ENCODE data around the gene CCL25.
A peak's percentile ranks its signal among the peaks of the same experiment; 100 is the strongest.

Gene CCL25

DNA sequence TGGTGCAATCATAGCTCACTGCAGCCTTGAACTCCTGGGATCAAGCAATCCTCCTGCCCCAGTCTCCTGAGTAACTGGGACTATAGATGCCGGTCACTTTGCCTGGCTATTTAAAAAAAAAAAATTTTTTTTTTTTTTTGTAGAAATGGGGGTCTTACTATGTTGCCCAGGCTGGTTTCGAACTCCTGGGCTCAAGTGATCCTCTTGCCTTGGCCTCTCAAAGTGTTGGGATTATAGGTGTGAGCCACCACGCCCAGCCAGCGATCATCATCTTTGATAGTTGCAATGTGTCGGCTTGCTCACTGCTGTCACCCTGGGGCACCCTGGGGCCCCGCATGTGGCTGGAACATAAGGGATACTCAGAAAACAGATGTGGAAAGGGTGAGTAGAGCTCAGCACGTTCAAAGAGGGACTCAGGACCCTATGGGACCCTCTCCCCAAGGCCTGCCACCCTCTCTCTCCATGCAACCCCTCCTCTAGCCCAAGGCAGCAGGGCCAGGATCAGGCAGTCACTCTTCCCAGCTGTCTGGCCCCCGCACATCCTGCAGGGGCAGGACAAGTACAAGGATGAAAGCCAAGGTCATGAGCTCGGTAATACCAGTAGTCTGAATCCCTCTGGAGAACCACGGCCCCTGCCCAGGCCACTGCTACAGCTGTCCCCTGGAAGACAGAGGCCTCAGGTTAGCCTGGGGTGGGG, 6.5 kb upstream of the CCL25 start:
- no peak for DNase-seq

GRCh38 chr19:8046569-8047165, 5.9 kb upstream of the CCL25 start:
- no peak for DNase-seq

DNA sequence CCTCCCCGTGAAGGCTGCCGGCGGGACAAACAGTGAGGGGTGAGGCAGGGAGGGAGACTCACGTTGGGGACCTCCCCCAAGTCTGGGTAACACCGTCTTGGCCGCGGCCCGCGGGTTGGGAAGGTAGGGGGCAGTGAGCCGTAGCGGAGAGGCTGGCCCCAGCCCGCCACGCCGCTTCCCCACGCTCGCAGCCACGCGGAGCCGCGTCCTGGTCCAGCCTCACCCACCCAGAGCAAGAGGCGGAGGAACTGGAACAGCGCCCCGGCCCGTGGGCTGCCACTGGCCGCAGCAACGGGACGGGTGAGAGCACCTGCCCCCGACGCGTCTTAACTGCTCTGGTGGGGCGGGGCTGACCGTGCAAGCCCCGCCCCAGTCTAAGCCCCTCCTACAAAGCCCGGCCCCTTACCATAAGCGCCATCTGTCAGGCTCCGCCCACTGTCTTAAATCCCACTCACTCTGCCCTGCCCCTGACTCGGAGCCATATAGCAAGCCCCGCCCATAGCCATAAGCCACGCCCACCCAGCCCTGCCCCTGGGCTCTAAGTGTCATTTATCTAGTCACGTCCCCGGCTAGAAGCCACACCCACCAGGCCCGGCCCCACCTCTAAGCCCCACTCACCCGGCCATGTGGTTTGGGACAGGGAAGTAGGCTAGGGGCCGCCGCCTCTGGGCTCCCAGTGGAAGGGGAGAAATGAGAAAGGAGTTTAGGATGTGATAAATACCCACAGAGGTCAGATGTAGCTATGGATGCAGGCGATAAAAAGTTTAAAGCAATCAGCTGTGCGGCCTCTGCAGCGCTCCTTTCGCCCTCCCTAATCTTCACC, 2.1 kb upstream of the CCL25 start:
- DNase-seq, result peak; percentile 81

- no peak for DNase-seq
These were observed 1.6 kb downstream of the CCL25 start for GRCh38 chr19:8054169-8054568.

GRCh38 chr19:8056533-8056932, 4.0 kb downstream of the CCL25 start:
- DNase-seq, result no peak

DNA sequence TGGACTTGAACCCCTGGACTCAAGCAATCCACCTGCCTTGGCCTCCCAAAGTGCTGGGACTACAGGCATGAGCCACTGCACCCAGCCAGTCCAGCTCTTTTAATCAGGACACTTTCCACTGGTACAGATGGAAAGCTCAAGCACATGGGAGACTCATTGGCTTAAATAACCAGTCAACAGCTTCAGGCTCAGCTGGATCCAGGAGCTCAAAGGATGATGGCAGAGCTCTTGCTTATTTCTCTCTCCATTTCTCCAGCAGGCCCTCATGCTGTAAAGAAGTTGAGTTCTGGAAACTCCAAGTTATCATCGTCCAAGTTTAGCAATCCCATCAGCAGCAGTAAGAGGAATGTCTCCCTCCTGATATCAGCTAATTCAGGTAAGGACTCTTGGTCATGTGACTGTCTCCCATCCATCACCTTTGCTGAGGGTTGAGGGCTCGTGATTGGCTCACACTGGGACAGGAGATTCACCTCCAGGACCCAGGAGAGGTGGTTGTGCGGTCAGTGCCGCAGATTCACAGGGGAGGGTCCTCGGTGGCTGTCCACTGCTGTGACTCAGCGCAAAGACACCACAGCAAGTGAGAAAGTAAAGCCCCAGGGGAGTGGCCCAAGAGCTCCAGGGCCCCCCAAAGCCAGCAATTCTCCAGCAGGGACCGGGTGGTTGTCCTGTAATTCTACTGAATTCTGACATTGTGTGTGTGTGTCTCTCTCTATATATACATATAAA, 5.1 kb downstream of the CCL25 start:
- DNase-seq, result no peak

DNA sequence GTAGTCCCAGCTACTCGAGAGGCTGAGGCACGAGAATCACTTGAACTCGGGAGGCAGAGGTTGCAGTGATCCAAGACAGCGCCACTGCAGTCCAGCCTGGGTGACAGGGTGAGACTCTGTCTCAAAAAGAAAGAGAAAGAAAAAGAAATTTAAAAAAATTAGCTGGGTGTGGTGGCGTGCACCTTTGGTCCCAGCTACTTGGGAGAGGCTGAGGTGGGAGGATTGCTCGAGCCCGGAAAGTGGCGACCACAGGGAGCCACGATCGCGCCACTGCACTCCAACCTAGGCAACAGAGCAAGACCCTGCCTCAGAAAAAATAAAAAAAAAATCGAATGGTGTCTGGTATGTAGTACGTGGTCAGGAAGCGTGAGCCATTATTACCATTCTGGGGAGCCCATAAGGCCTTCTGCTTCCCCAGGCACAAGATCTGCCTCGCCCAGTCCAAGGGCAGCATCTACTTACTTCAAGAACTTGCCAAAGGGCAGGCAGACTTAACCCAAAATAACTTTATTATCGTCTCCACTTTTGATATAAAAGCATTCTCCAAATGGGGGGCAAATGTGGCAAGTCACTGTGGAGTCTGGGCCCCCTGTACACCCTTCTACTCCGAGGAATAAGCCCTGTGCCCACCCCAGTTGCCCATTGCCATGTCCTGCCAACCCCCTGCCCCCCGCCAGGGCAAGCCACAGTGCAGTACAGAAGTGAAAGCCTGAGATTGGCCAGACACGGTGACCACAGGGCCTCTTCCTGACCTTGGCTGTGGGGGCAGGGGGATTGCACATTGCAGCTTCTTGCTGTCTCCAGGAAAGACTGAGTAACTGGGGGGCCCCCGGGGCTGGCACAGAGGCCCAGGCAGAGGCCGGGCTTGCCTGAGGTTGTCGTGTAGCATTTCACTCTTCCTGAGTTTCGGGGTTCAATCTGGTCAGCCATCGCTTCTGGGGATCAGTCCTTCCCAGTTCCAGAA, 12.6 kb downstream of the CCL25 start:
- DNase-seq, result no peak

DNA sequence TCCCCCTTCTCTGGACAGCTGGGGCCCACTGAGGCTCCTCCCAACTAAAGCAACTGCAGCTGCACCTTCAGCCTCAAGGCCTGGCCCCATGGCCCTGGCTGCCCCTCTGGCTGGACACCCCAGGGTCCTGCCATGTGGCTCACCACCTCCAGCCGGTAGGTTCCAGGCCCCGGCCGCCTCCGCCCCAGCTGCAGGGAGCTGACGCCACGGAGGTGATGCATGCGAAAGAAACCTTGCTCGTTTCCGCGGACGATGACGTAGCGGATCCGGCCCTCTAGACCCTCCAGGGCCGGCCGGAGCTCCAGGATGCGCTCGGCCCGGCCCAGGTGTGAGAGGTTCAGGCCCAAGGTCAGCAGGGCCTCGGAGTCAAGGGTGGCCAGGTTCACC, 13.3 kb downstream of the CCL25 start:
- DNase-seq, result no peak

DNA sequence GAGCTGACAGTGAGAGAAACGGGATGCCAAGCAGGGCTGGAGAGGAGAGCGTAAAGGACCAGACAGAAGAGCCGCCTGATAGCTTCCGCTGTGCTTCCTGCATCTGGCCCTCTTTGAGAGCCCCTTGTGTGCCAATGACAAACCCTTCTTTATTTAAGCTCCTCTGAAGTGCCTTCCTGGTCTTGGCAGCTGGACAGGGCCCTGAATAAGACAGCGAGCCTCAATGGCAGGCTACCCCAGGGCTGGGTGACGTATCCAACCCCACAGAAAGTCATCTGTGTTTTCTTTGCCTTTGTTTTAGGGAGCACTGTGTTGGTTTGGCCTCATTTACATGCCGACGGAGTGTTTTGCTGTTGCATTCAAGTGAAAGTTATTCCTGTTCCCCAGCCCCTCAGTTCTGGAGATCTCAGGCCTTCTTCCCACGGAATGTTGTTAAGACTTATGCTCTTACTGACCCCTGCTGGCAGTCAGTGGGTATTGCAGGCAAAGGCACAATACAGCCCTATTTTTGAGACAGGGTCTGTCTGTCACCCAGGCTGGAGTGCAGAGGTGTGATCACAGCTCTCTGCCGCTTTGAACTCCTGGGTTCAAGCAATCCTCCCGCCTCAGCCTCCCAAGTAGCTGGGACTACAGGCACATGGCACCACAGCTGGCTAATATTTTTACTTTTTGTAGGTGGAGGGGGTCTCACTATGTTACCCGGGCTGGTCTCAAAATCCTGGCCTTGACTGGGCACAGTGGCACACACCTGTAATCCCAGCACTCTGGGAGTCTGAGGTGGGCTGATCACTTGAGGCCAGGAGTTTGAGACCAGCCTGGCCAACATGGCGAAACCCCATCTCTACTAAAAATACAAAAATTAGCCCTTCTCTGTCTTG, 16.8 kb downstream of the CCL25 start:
- DNase-seq, result no peak

DNA sequence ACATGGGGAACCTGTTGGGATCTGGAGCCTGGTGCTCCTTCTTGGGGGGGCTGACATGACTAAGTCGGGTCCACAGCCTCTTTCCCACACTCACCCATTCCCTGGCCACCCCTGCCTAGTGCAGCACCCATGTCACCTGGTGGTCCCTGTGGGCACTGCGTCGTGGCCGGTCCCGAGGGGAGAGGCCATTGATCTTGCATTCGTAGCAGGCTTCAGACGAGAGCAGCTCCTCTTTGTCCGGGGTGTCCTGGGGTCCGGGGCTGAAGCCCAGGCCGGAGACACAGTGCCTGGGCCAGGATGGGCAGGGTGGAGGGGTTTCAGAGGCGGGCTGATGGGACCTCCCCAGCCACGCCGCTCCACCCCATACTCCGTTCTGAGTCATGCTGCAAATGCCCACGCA, 19.4 kb downstream of the CCL25 start:
- no peak for DNase-seq

DNA sequence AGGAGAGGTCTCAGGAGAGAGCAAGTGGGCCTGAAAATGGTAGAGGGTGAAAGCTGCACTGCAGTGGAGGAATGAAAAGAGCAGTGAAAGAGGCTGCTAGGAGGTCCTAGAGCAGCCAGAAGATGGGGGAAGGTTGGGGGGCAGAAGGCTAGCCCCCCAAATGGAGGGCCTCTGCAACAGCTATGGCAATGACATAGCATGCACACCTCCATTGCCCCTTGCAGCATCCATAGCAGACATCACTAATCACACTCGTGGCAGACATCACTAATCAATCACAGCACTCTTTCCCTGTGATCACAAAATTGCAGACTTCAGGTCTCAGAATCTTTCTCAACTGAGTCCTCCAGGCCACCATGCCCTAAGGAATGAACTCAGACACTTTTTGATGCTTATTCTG, 21.9 kb downstream of the CCL25 start:
- no peak for DNase-seq

DNA sequence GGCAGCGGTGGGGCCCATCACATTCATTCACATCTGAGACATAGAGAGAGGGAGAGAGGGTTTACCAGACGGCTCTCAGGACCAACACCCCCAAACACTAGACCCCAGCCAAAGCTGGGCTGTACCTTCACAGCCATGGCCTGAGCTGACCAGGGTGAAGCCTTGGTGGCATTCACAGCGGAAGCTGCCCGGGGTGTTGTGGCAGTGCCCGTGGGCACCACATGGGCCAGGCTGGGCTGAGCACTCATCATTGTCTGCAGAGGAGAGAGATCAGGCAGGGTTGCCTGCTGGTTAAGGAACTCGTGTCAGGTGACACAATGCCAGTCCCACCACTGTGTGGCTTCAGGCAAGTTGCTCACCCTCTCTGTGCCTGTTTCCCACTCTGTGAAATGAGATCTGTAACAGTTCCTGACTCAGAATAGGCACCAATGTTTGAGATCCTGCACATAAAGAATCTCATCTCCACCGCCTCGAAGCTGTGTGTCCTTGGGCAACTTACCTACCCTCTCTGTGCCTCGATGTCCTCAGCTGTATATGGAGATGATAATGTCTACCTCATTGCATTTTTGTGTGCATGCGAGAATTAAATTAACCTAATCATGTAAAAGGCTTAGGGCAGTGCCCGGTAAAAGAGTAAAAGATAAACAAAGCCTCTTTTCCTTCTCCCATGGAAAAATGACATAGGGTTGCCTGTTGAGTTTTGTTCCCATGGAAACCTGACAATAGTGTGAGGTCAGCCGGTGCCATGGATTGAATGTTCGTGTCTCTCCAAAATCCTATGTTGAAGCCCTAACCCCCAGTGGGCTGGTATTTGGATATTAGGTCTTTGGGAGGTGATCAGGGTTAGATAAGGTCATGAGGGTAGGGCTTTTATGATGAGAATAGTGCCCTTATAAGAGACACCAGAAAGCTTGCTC, 22.9 kb downstream of the CCL25 start:
- DNase-seq, result no peak

DNA sequence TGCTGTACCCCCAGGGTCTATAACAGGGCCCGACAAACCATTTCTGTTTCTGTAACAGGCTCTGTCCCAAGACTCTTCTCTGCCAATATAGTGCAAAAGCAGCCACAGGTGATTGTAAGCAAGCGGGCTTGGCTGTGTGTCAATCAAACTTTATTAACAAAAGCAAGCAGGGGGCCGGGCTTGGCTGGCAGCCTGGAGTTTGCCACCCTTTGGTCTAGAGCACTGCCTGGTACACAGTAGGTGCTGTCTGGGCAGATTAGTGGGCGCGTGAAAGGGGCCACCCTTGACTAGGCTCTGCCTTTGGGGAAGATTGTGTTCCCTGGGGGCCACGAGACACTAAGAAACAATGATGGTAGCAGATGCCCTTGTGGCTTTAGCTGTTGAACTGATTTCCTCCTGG, 27.4 kb downstream of the CCL25 start:
- no peak for DNase-seq

- DNase-seq, result no peak
These were observed 28.3 kb downstream of the CCL25 start for GRCh38 chr19:8080832-8081231.

GRCh38 chr19:8081569-8082550, 29.3 kb downstream of the CCL25 start:
- no peak for DNase-seq

DNA sequence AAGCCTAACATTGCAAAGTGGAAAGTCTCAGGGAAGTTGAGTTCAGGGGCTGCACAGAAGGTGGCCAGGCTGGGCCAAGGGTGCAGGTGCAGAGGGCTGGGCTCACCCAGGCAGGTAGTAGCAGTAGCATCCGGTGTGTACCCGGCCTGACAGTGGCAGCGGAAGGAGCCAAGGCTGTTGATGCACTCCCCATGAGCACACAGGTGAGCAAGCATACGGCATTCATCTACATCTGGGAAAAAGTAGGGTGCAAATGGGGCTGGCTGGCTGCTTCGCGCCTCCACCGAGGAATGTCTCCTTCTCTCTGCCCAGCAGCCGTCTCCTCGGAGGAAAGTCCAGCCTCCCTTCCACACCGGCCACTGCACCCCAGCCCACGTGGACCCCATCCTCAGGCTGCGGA, 30.6 kb downstream of the CCL25 start:
- DNase-seq, result no peak

- no peak for DNase-seq
These were observed 31.6 kb downstream of the CCL25 start for GRCh38 chr19:8084152-8084551.

- DNase-seq, result no peak
These were observed 33.2 kb downstream of the CCL25 start for GRCh38 chr19:8085598-8086408.
